HG03025 (cell line): Measurements from ENCODE around the gene PAGR1.
"Not testable (repeated sequence)": the region's sequence is repeated elsewhere in the genome, so short reads cannot be mapped to it uniquely, and the experiment has no call there.

Experiments
- ATAC-seq: cut with Tn5 transposase; IDR thresholded peaks from one replicate; pipeline ENCODE4 v1.9.1; 2021; ENCODE audit warnings: mild to moderate bottlenecking, moderate library complexity; ENCODE audit not compliant: unreplicated experiment, low FRiP score

Gene PAGR1

DNA sequence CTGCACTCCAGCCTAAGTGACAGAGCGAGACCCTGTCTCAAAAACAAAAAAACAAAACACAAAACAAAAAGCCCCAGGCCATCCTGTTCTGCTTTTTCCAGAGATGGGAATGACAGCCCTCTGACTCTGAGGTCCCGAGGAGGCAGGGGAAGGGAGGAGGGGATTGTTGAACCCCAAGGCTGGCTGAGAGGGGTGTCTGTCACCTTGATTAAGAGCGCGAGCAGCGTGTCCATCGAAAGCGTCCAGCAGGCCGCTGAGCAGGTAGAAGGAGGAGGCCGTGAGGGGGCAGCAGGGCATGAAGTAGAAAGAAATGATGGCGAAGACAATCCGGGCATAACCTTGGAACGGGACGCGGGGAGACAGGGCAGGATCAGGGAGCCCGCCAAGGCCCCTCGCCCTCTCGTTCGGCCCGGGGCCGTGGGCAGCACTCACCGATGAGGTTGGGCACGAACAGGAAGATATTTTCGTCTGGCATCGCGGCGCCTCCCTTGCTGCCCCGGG is 46.5 kb downstream of the PAGR1 start:
- peak; percentile 2 for ATAC-seq

DNA sequence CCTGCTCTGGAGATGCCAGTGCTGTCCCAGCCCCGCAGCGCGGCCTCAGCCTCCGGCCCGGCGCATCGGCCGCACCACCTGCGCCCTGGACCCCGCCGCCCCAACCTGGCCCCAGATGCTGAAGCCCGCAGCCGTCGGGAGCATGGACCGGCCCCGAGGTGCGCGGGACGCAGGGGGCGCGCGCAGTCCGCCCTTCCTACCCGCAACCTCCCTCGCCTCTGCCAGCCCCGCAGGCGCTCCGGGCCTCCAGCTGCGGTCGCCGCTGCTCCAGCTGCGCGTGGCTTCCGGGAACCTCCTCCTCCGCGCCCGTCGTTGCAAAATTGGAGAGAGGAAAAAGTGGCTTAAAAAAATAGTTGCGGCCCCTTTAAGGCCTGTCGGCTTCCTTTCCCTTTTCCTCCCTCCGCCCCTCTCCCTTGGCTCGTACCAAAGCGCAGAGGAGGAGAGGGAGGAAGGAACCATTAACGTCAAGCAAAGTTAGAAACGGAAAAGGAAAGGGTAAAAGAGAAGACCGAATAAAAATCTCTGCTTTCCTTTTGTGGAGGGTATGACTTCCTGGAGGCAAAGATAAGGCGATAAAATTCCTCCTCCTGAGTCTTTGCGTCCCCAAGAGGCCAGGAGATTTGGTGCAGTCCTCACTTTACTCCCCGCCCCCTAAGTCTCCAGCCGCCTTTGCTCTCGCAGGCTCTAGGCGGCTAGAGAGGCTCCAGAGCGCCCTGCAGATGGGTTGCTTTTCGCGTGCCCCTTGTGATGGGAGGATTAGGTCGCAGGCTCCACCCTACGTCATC is 47.1 kb downstream of the PAGR1 start, which contains the start of gene CDIPT:
TSS of gene CDIPT (minus strand) at position 343 of the 785 bp plus-strand sequence. CDS start 369 bp downstream, outside the sequence.
- ATAC-seq = peak; percentile 71

- no peak for ATAC-seq
Observed at GRCh38 chr16:29863669-29863984, 47.7 kb downstream of the PAGR1 start.

DNA sequence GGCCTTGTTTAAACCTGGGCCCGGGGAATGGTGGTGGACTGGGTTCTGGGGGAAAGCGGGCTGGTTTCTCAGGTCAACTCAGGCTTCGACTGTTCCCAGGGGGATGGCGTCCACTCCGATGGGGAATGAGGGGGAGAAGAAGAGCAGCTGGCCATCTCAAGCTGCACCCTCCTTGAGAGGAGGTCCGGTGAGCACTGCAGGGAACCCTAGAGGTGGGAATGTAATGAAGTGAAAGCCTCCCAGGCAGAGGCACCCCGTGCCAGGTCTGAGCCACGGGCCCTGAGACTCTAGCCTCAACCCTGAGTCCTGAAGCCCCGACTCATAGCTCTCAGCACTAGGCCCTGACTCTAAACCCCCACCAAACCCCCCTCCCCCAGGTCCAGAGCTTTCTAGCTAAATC is 48.3 kb downstream of the PAGR1 start:
- ATAC-seq = no peak

DNA sequence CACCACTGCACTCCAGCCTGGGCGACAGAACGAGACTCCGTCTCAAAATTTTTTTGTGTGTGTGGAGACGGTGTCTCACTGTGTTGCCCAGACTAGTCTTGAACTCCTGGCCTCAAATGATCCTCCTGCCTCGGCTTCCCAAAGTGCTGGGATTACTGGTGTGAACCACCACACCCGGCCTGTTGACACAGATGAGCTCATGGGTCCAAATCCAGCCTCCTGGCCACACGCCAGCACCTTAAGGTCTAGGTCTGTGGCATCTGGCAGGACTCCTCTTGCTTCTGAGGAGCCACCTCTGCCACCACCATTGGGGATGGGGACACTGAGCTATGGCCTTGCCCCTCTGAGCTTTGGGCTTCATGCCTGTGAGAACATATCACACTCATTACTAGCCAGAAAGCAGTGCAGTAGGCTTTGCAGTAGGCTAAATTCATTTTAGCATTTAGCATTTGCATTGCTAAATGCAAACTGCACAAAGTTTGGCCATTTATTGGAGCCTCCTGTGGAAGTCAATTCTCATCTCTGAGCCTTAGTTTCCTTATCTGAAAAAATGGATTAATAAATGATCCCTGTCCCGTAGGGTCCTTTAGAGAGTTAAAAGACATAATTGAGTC is 52.6 kb downstream of the PAGR1 start:
- ATAC-seq = no peak

GRCh38 chr16:29869067-29869466 is 53.1 kb downstream of the PAGR1 start:
- not testable (repeated sequence) for ATAC-seq
